SK-N-SH (cell line): ENCODE data around the gene INPP5E. TPM values are rescaled to one million over a fixed set of nuclear protein-coding genes. Genes with fewer than 3 reads are reported as not detected.

Experiments
- CTCF ChIA-PET: fragments of 300-600, 350-600 bp; formaldehyde crosslinking; extraction: SDS; loops from one replicate; lab custom pipeline; 2021; lab: Yijun Ruan, JAX
- POLR2A ChIA-PET: fragments of 350-600 bp; sonication (Branson Sonifier 250); formaldehyde crosslinking; extraction: SDS; loops from one replicate; lab custom pipeline; 2020; ENCODE audit warnings: antibody characterized with exemption, inconsistent platforms; lab: Yijun Ruan, JAX
- DNase-seq: peaks from one replicate; pipeline ENCODE4 v3.0.0; 2012
- H2AFZ ChIP-seq: fragments of 200-600 bp; sonication (generic); 2 replicates; pipeline ENCODE4 v1.8.1; 2016; ENCODE audit warnings: antibody characterized with exemption, mild to moderate bottlenecking, low read depth
- H3F3A ChIP-seq: fragments of 200-600 bp; sonication (generic); replicated peaks from 2 replicates; pipeline ENCODE3; 2016; ENCODE audit warnings: antibody characterized with exemption, mild to moderate bottlenecking; ENCODE audit not compliant: insufficient read depth
- H3K27ac ChIP-seq, 2 experiments: fragments of 200-500 bp in 1 of 2; fragments of 200-600 bp in 1 of 2; sonication (Bioruptor generic) in 1 of 2; sonication (generic), shearing (Covaris generic) in 1 of 2; 2 replicates each; pipeline versions ENCODE4 v1.5.1 to v1.6.1; 2014 to 2016; ENCODE audit warnings: low read depth in 2 of 2, inconsistent platforms in 1 of 2, low read length in 1 of 2, mild to moderate bottlenecking in 1 of 2, mixed read lengths in 1 of 2
- H3K27me3 ChIP-seq: fragments of 200-600 bp; sonication (generic), shearing (Covaris generic); 2 replicates; pipeline ENCODE4 v1.6.1; 2016; ENCODE audit warnings: mixed run types; ENCODE audit not compliant: insufficient read depth
- H3K36me3 ChIP-seq, 2 experiments: fragments of 200-500 bp in 1 of 2; fragments of 200-600 bp in 1 of 2; sonication (Bioruptor generic) in 1 of 2; sonication (generic) in 1 of 2; replicated peaks in 1 of 2; 2 replicates each; pipeline versions ENCODE3 to v1.5.1; 2014 to 2016; ENCODE audit warnings: low read length in 1 of 2, mild to moderate bottlenecking in 1 of 2; ENCODE audit not compliant: insufficient read depth in 2 of 2, control insufficient read depth in 1 of 2
- H3K4me1 ChIP-seq, 2 experiments: fragments of 200-500 bp in 1 of 2; fragments of 200-600 bp in 1 of 2; sonication (Bioruptor generic) in 1 of 2; sonication (generic), shearing (Covaris generic) in 1 of 2; 2 replicates each; pipeline versions ENCODE4 v1.5.1 to v1.6.1; 2014 to 2016; ENCODE audit warnings: low read depth in 1 of 2, low read length in 1 of 2, mixed run types in 1 of 2; ENCODE audit not compliant: insufficient read depth in 2 of 2, control insufficient read depth in 1 of 2
- H3K4me2 ChIP-seq: fragments of 200-600 bp; sonication (generic), shearing (Covaris generic); 2 replicates; pipeline ENCODE4 v1.6.1; 2017; ENCODE audit warnings: mixed run types
- H3K4me3 ChIP-seq, 2 experiments: fragments of 200-500 bp in 1 of 2; fragments of 200-600 bp in 1 of 2; sonication (Bioruptor generic) in 1 of 2; sonication (generic), shearing (Covaris generic) in 1 of 2; 2 replicates each; pipeline versions ENCODE4 v1.5.1 to v1.8.1; 2014 to 2016; ENCODE audit warnings: low read depth in 2 of 2, inconsistent platforms in 1 of 2, low read length in 1 of 2, mild to moderate bottlenecking in 1 of 2, mixed read lengths in 1 of 2, moderate library complexity in 1 of 2
- H3K79me2 ChIP-seq: fragments of 200-600 bp; sonication (generic); 2 replicates; pipeline ENCODE4 v1.8.1; 2017; ENCODE audit warnings: mild to moderate bottlenecking; ENCODE audit not compliant: insufficient read depth
- H3K9ac ChIP-seq: fragments of 200-600 bp; sonication (generic); 2 replicates; pipeline ENCODE4 v1.6.1; 2017; ENCODE audit warnings: mixed run types
- H3K9me2 ChIP-seq: fragments of 200-600 bp; sonication (generic); 2 replicates; pipeline ENCODE4 v1.6.1; 2017; ENCODE audit warnings: mixed run types
- H3K9me3 ChIP-seq: fragments of 200-600 bp; sonication (generic); 2 replicates; pipeline ENCODE4 v1.6.1; 2017; ENCODE audit warnings: mixed run types, mild to moderate bottlenecking, moderate library complexity
- H4K20me1 ChIP-seq: fragments of 200-600 bp; sonication (generic); 2 replicates; pipeline ENCODE4 v1.6.1; 2017; ENCODE audit warnings: mild to moderate bottlenecking, mixed run types; ENCODE audit not compliant: insufficient read depth
- CHD2 ChIP-seq: fragments of 150-350 bp; IDR thresholded peaks from 2 replicates; pipeline ENCODE4 v1.6.1; 2018; ENCODE audit warnings: low read length; ENCODE audit not compliant: partially characterized antibody
- EP300 ChIP-seq, 2 experiments: IDR thresholded peaks; 2 replicates each; pipeline versions ENCODE4 v1.4.0 to v1.6.1; 2012; ENCODE audit warnings: borderline replicate concordance in 1 of 2, low read depth in 1 of 2, low read length in 1 of 2
- FOSL2 ChIP-seq: IDR thresholded peaks from 2 replicates; pipeline ENCODE4 v1.4.0; 2012; ENCODE audit warnings: low read depth, mild to moderate bottlenecking, moderate library complexity, borderline replicate concordance
- FOXJ3 ChIP-seq: sonication (generic); formaldehyde crosslinking; IDR thresholded peaks from 2 replicates; pipeline ENCODE4 v1.5.1; 2020; ENCODE audit warnings: mild to moderate bottlenecking, missing genetic modification reagents
- GABPA ChIP-seq: IDR thresholded peaks from 2 replicates; pipeline ENCODE4 v1.4.0; 2012; ENCODE audit warnings: low read depth, mild to moderate bottlenecking
- GATA2 ChIP-seq: sonication (generic); formaldehyde crosslinking; IDR thresholded peaks from 2 replicates; pipeline ENCODE4 v1.5.0; 2020; ENCODE audit warnings: mild to moderate bottlenecking, missing genetic modification reagents
- JUND ChIP-seq: IDR thresholded peaks from 2 replicates; pipeline ENCODE4 v1.4.0; 2012
- MEF2A ChIP-seq: IDR thresholded peaks from 2 replicates; pipeline ENCODE4 v1.4.0; 2012; ENCODE audit warnings: low read depth, borderline replicate concordance
- POLR2AphosphoS5 ChIP-seq: IDR thresholded peaks from 2 replicates; pipeline ENCODE4 v1.6.1; 2012; ENCODE audit warnings: low read depth, low read length
- RCOR1 ChIP-seq: fragments of 150-350 bp; IDR thresholded peaks from 2 replicates; pipeline ENCODE4 v1.6.1; 2017; ENCODE audit warnings: antibody characterized with exemption, low read length
- RFX5 ChIP-seq: IDR thresholded peaks from 2 replicates; pipeline ENCODE4 v1.6.1; 2012; ENCODE audit warnings: mild to moderate bottlenecking, improper control_type of control experiment, low read length
- RXRA ChIP-seq: IDR thresholded peaks from 2 replicates; pipeline ENCODE4 v1.4.0; 2012; ENCODE audit warnings: low read depth, mild to moderate bottlenecking, borderline replicate concordance
- SIN3A ChIP-seq: IDR thresholded peaks from 2 replicates; pipeline ENCODE4 v1.6.1; 2012; ENCODE audit warnings: low read depth, mild to moderate bottlenecking, low read length, moderate library complexity, borderline replicate concordance
- TEAD4 ChIP-seq: IDR thresholded peaks from 2 replicates; pipeline ENCODE4 v1.4.0; 2012; ENCODE audit warnings: mild to moderate bottlenecking, borderline replicate concordance; ENCODE audit not compliant: insufficient read depth
- YY1 ChIP-seq: IDR thresholded peaks from 2 replicates; pipeline ENCODE4 v1.4.0; 2012; ENCODE audit warnings: low read depth, mild to moderate bottlenecking
- WGBS: methylation state at CpG from one replicate; pipeline ENCODE4 v1.1.6; 2017; ENCODE audit warnings: low lambda C conversion rate; 5-methylcytosine and 5-hydroxymethylcytosine counted together
- polyA plus RNA-seq, 3 experiments: library from polyadenylated mRNA; depleted of rRNA; stranded (reverse); fragments of >200 nt; gene quantifications; 2 replicates each; pipeline ENCODE4 v1.2.3, GENCODE V29; 2012
- TF ChIP-seq, protein P1 (sequence below): IDR thresholded peaks from 2 replicates; pipeline ENCODE4 v1.4.0; 2012; ENCODE audit warnings: low read depth, borderline replicate concordance
- TF ChIP-seq, protein P2 (sequence below): IDR thresholded peaks from 2 replicates; pipeline ENCODE4 v1.4.0; 2012; ENCODE audit warnings: low read depth
- TF ChIP-seq, protein P3 (sequence below): fragments of 150-350 bp; IDR thresholded peaks from 2 replicates; pipeline ENCODE4 v1.6.1; 2016; ENCODE audit warnings: mild to moderate bottlenecking, low read depth, low read length
- TF ChIP-seq, protein P4 (sequence below): fragments of 200-600 bp; sonication (generic); IDR thresholded peaks from 2 replicates; pipeline ENCODE4 v1.6.1; 2017; ENCODE audit warnings: antibody characterized with exemption, mild to moderate bottlenecking, moderate library complexity

The INPP5E gene
- polyA plus RNA-seq, 1 of the 3 experiments (the other 2 are of a cell fraction), result 12.8 TPM

DNA sequence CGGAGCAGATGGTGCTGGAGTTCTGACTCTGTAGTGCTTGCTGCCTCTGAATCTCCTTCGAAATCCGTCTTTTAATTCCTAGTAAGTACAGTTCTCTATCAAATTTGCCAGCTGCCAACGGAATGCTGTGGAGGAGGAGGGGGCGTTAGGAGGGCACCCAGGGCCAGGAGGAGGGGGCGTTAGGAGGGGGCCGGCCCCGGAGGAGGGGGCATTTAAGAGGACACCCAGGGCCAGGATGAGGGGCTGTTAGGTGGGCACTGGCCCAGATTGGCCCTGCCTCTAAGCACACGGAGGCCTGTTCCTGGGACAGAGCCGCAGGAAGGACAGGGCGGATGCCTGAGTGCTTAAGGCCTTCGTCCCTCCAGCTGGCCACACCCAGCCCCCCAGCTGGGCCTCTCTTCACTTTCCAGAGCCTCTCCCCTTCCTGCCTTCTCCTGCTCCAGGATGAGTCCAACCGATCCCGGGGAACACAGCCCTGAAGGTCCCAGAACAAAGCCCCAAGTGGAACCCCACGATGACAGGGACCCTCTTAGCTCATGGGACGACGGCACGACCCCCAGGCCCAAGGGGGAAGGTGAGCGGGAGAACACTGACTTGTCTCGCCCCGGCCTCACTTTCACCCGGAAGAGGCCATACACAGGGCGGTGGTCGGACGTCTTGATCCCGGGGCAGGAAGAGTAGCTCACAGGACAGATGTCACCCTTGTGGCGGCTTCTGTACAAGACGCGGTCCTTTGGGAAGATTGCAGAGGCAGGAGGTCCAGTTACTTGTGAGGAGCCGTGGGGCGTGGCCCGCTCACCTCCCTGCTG is 9.8 kb downstream of the INPP5E start:
- Histone ChIP-seq H3K36me3 (peaks cover 4 to 42% of the 10 kb centered on the region in 2 experiments), H3K79me2 (peaks cover 19% of the 10 kb centered on the region; the same call in 1 of the 2 replicates), H4K20me1 (peaks cover 16% of the 10 kb centered on the region), H3K27me3 (no peaks in the 10 kb centered on the region), H3K27ac (no peak overlapping the region), H2AFZ (no peak overlapping the region), H3K9ac (no peak overlapping the region), H3K4me2 (no peak overlapping the region), H3K4me1 (no peaks in the 10 kb centered on the region), H3F3A (peaks cover 17% of the 10 kb centered on the region), H3K4me3 (no peak overlapping the region), H3K9me3 (no peaks in the 10 kb centered on the region), H3K9me2 (no peaks in the 10 kb centered on the region)
- TF ChIP-seq, protein P1, sequence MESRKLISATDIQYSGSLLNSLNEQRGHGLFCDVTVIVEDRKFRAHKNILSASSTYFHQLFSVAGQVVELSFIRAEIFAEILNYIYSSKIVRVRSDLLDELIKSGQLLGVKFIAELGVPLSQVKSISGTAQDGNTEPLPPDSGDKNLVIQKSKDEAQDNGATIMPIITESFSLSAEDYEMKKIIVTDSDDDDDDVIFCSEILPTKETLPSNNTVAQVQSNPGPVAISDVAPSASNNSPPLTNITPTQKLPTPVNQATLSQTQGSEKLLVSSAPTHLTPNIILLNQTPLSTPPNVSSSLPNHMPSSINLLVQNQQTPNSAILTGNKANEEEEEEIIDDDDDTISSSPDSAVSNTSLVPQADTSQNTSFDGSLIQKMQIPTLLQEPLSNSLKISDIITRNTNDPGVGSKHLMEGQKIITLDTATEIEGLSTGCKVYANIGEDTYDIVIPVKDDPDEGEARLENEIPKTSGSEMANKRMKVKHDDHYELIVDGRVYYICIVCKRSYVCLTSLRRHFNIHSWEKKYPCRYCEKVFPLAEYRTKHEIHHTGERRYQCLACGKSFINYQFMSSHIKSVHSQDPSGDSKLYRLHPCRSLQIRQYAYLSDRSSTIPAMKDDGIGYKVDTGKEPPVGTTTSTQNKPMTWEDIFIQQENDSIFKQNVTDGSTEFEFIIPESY, result no peak
- TF ChIP-seq, protein P2, sequence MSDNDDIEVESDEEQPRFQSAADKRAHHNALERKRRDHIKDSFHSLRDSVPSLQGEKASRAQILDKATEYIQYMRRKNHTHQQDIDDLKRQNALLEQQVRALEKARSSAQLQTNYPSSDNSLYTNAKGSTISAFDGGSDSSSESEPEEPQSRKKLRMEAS, result no peak
- no peak for TF ChIP-seq CHD2
- TF ChIP-seq TEAD4, result no peak
- TF ChIP-seq YY1, result no peak
- no peak for TF ChIP-seq FOXJ3 (CRISPR knock-in tag)
- no peak for TF ChIP-seq POLR2AphosphoS5
- TF ChIP-seq EP300 (IDR thresholded peaks at IDR 0.05; ENCODE audit: borderline replicate concordance in 1 of 2, low read depth in 1 of 2, low read length in 1 of 2), result no peak
- TF ChIP-seq MEF2A, result no peak
- no peak for TF ChIP-seq RCOR1
- TF ChIP-seq, protein P3, sequence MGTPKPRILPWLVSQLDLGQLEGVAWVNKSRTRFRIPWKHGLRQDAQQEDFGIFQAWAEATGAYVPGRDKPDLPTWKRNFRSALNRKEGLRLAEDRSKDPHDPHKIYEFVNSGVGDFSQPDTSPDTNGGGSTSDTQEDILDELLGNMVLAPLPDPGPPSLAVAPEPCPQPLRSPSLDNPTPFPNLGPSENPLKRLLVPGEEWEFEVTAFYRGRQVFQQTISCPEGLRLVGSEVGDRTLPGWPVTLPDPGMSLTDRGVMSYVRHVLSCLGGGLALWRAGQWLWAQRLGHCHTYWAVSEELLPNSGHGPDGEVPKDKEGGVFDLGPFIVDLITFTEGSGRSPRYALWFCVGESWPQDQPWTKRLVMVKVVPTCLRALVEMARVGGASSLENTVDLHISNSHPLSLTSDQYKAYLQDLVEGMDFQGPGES, result no peak
- no peak for TF ChIP-seq SIN3A
- TF ChIP-seq, protein P4, sequence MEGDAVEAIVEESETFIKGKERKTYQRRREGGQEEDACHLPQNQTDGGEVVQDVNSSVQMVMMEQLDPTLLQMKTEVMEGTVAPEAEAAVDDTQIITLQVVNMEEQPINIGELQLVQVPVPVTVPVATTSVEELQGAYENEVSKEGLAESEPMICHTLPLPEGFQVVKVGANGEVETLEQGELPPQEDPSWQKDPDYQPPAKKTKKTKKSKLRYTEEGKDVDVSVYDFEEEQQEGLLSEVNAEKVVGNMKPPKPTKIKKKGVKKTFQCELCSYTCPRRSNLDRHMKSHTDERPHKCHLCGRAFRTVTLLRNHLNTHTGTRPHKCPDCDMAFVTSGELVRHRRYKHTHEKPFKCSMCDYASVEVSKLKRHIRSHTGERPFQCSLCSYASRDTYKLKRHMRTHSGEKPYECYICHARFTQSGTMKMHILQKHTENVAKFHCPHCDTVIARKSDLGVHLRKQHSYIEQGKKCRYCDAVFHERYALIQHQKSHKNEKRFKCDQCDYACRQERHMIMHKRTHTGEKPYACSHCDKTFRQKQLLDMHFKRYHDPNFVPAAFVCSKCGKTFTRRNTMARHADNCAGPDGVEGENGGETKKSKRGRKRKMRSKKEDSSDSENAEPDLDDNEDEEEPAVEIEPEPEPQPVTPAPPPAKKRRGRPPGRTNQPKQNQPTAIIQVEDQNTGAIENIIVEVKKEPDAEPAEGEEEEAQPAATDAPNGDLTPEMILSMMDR, result no peak
- no peak for TF ChIP-seq RFX5
- TF ChIP-seq GABPA, result no peak
- TF ChIP-seq GATA2, result no peak
- TF ChIP-seq RXRA, result no peak
- TF ChIP-seq JUND, result no peak
- no peak for TF ChIP-seq FOSL2
- WGBS, result 87% methylated on average over 21 of the region's 32 CpGs
- ChIA-PET CTCF (interaction anchor here (0.9 to 1.8 kb wide), 2 partner anchors 10 to 28 kb away, joined by 3 to 6 read pairs; no protein-coding TSS in a partner anchor), POLR2A (no interaction called here)
- no peak for DNase-seq
